Measurements from ENCODE around the gene SYNGR1. TPM values are rescaled to one million over a fixed set of nuclear protein-coding genes. Genes with fewer than 3 reads are reported as not detected.

The SYNGR1 gene
- polyA plus RNA-seq, 6 donors from 2014 or later: 2.6 to 11.9 (median 4.6) TPM

GRCh38 chr22:39429916-39430575 lies 80.3 kb downstream of the SYNGR1 start:
- Mint-ChIP-seq H3K4me1 (no peaks in the 10 kb centered on the region), H3K27ac (peak overlapping the region in 1 of 6 donors; percentile 26), H3K9me3 (no peaks in the 10 kb centered on the region), H3K36me3 (peaks cover 0 to 7% of the 10 kb centered on the region in 2 donors), H3K27me3 (no peaks in the 10 kb centered on the region), H3K4me3 (no peak overlapping the region)
- DNase-seq: no peak
- no peak for ATAC-seq (ENCODE audit: low read depth in 2 of 2)

DNA sequence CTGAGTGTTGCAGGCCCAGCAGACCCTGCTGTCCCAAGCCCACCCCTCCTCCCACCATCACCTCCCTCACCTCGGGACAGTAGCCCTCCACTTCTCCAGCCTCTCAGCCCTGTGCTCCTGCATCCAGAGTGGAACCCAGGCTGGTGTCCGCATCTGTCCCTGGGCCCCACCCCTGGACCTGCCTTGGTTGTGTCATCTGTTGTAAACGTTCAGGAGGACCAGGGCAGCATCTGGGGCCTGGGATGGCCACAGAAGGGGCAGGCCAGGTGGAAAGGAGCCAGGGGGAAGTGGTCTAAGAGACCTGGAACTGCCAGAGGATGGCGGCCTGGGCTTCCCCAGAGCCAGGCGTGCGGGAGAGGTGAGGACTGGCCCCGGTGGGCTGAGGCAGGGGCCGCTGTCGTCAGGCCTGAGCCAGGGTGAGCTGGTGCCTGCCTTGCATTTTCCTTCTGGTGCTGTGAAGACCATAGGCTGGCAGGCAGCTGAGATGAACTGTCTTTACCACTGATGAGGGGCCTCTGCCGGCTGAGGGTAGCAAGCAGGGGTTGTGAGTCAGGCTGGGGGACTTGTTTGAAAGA lies 80.9 kb downstream of the SYNGR1 start:
- no peaks in the 10 kb centered on the region for H3K9me3 Mint-ChIP-seq
- ATAC-seq (ENCODE audit: low read depth in 2 of 2) (no peak), DNase-seq (no peak)
- H3K4me1 Mint-ChIP-seq: no peaks in the 10 kb centered on the region
- peaks cover 0 to 7% of the 10 kb centered on the region in 2 donors for H3K36me3 Mint-ChIP-seq
- H3K27me3 Mint-ChIP-seq: no peaks in the 10 kb centered on the region
- H3K27ac Mint-ChIP-seq: no peak overlapping the region
- no peak overlapping the region for H3K4me3 Mint-ChIP-seq

GRCh38 chr22:39431216-39431801 lies 81.5 kb downstream of the SYNGR1 start:
- no peaks in the 10 kb centered on the region for H3K9me3 Mint-ChIP-seq
- H3K27me3 Mint-ChIP-seq: no peaks in the 10 kb centered on the region
- DNase-seq: no peak
- H3K36me3 Mint-ChIP-seq: peaks cover 0 to 7% of the 10 kb centered on the region in 2 donors
- no peak for ATAC-seq (ENCODE audit: low read depth in 2 of 2)
- no peak overlapping the region for H3K27ac Mint-ChIP-seq
- no peak overlapping the region for H3K4me3 Mint-ChIP-seq
- no peaks in the 10 kb centered on the region for H3K4me1 Mint-ChIP-seq

GRCh38 chr22:39431821-39432251 lies 82.0 kb downstream of the SYNGR1 start:
- H3K36me3 Mint-ChIP-seq: peaks cover 0 to 7% of the 10 kb centered on the region in 2 donors
- DNase-seq (no peak), ATAC-seq (ENCODE audit: low read depth in 2 of 2) (no peak)
- no peak overlapping the region for H3K27ac Mint-ChIP-seq
- H3K4me3 Mint-ChIP-seq: no peak overlapping the region
- no peaks in the 10 kb centered on the region for H3K9me3 Mint-ChIP-seq
- no peaks in the 10 kb centered on the region for H3K27me3 Mint-ChIP-seq
- H3K4me1 Mint-ChIP-seq: peaks cover 0 to under 1% (median 0%) of the 10 kb centered on the region in 3 donors

DNA sequence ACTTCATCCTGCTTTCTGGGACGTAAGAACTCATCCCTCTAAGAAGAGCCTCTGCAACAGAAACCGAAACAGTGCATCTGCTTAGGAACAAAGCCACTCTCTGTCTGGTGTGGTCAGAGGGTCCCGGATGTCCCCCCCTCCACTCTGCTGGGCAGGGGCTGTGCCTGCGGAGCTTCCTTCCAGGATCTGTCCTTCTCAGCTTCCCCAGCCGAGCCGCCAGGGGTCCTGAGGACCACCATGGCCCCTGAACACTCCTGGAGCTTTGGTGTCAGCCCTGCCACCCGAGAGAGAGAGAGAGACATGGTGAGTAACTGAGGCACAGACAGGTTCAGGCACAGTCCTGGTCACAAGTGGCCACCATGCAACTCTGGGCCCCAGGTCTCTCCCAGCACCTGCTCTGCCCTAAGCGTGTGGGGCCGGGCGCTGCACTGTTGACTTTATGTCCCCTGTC lies 82.6 kb downstream of the SYNGR1 start:
- ATAC-seq (ENCODE audit: low read depth in 2 of 2) (no peak), DNase-seq (no peak)
- no peak overlapping the region for H3K4me3 Mint-ChIP-seq
- H3K36me3 Mint-ChIP-seq: peaks cover 0 to 7% of the 10 kb centered on the region in 2 donors
- H3K9me3 Mint-ChIP-seq: no peaks in the 10 kb centered on the region
- no peak overlapping the region for H3K27ac Mint-ChIP-seq
- peaks cover 0 to 6% (median 4%) of the 10 kb centered on the region in 3 donors for H3K4me1 Mint-ChIP-seq
- H3K27me3 Mint-ChIP-seq: no peaks in the 10 kb centered on the region

GRCh38 chr22:39433476-39434242 lies 83.9 kb downstream of the SYNGR1 start:
- peaks cover 0 to 7% of the 10 kb centered on the region in 2 donors for H3K36me3 Mint-ChIP-seq
- ATAC-seq (ENCODE audit: low read depth in 2 of 2): no peak

GRCh38 chr22:39434243-39434653 lies 84.5 kb downstream of the SYNGR1 start:
- Mint-ChIP-seq H3K9me3 (no peaks in the 10 kb centered on the region), H3K27me3 (no peaks in the 10 kb centered on the region), H3K4me3 (no peak overlapping the region), H3K4me1 (peaks cover 8 to 15% (median 11%) of the 10 kb centered on the region in 3 donors), H3K27ac (no peak overlapping the region), H3K36me3 (peaks cover 0 to 7% of the 10 kb centered on the region in 2 donors)
- no peak for DNase-seq
- no peak for ATAC-seq (ENCODE audit: low read depth in 2 of 2)

More at GRCh38 chr22:39433476-39434242, 83.9 kb downstream of the SYNGR1 start:
- no peaks in the 10 kb centered on the region for H3K27me3 Mint-ChIP-seq
- H3K4me1 Mint-ChIP-seq: peaks cover 3 to 9% (median 7%) of the 10 kb centered on the region in 3 donors
- no peak for DNase-seq
- no peaks in the 10 kb centered on the region for H3K9me3 Mint-ChIP-seq
- no peak overlapping the region for H3K27ac Mint-ChIP-seq
- no peak overlapping the region for H3K4me3 Mint-ChIP-seq

GRCh38 chr22:39434721-39435120 lies 84.9 kb downstream of the SYNGR1 start:
- Mint-ChIP-seq H3K4me1 (peaks cover 11 to 19% (median 14%) of the 10 kb centered on the region in 3 donors), H3K9me3 (no peaks in the 10 kb centered on the region), H3K36me3 (peaks cover 0 to 7% of the 10 kb centered on the region in 2 donors), H3K27me3 (no peaks in the 10 kb centered on the region), H3K27ac (no peak overlapping the region), H3K4me3 (no peak overlapping the region)
- DNase-seq (no peak), ATAC-seq (ENCODE audit: low read depth in 2 of 2) (no peak)

Other genes with a start within 250 kb of the SYNGR1 start
- gene CBX7, start 197.3 kb upstream of the SYNGR1 start, polyA plus RNA-seq (ENCODE audit: low read depth in 6 of 6): 10 to 100 TPM in 5 of 6 donors, 1 to 10 TPM in 1; 9.9 to 38.5 (median 21.7) TPM
- not detected for gene PDGFB, start 105.0 kb upstream of the SYNGR1 start, polyA plus RNA-seq (ENCODE audit: low read depth in 6 of 6)
- gene RPL3, start 30.4 kb upstream of the SYNGR1 start, polyA plus RNA-seq (ENCODE audit: low read depth in 6 of 6): 1,000 to 10,000 TPM; 2,656 to 3,743 (median 2,840) TPM
- 1 to 10 TPM; 1.7 to 5.0 (median 3.2) TPM for gene TAB1, start 49.8 kb downstream of the SYNGR1 start, polyA plus RNA-seq (ENCODE audit: low read depth in 6 of 6)
- 1 to 10 TPM in 2 of 6 donors, under 1 TPM in 3, not detected in 1; 0.11 to 2.8 (median 0.45) TPM for gene MGAT3, start 107.0 kb downstream of the SYNGR1 start, polyA plus RNA-seq (ENCODE audit: low read depth in 6 of 6)
- 10 to 100 TPM in 5 of 6 donors, 1 to 10 TPM in 1; 8.7 to 29.8 (median 19.2) TPM for gene MIEF1, start 152.3 kb downstream of the SYNGR1 start, polyA plus RNA-seq (ENCODE audit: low read depth in 6 of 6)
- gene ATF4, start 170.6 kb downstream of the SYNGR1 start, polyA plus RNA-seq (ENCODE audit: low read depth in 6 of 6): 100 to 1,000 TPM in 2 of 6 donors, 10 to 100 TPM in 4; 74.9 to 159 (median 98.9) TPM
- 100 to 1,000 TPM in 1 of 6 donors, 10 to 100 TPM in 5; 73.8 to 114 (median 93.2) TPM for gene RPS19BP1, start 182.8 kb downstream of the SYNGR1 start, polyA plus RNA-seq (ENCODE audit: low read depth in 6 of 6)
- not detected for gene CACNA1I, start 220.8 kb downstream of the SYNGR1 start, polyA plus RNA-seq (ENCODE audit: low read depth in 6 of 6)